ENCODE data around the gene BANK1.
"Not testable (repeated sequence)": the region's sequence is repeated elsewhere in the genome, so short reads cannot be mapped to it uniquely, and the experiment has no call there.

Gene BANK1

GRCh38 chr4:101870874-101871273, 80.3 kb downstream of the BANK1 start:
- no peaks in the 10 kb centered on the region for H3K36me3 Mint-ChIP-seq (ENCODE audit: insufficient read depth)
- H3K27me3 Mint-ChIP-seq: peaks cover 0 to 14% of the 10 kb centered on the region in 2 donors
- no peak overlapping the region for H3K4me3 Mint-ChIP-seq
- no peaks in the 10 kb centered on the region for H3K4me1 Mint-ChIP-seq (ENCODE audit: low read depth in 2 of 2)
- H3K27ac Mint-ChIP-seq: no peak overlapping the region
- no peaks in the 10 kb centered on the region for H3K9me3 Mint-ChIP-seq
- DNase-seq (no peak), ATAC-seq (replicated peaks) (no peak)

GRCh38 chr4:101871962-101872676, 81.6 kb downstream of the BANK1 start:
- no peak for DNase-seq
- peaks cover 0 to 14% of the 10 kb centered on the region in 2 donors for H3K27me3 Mint-ChIP-seq
- ATAC-seq (replicated peaks): no peak
- no peak overlapping the region for H3K4me3 Mint-ChIP-seq
- H3K9me3 Mint-ChIP-seq: peaks cover 0 to 3% of the 10 kb centered on the region in 2 donors
- H3K36me3 Mint-ChIP-seq (ENCODE audit: insufficient read depth): no peaks in the 10 kb centered on the region
- H3K27ac Mint-ChIP-seq: no peak overlapping the region
- no peaks in the 10 kb centered on the region for H3K4me1 Mint-ChIP-seq (ENCODE audit: low read depth in 2 of 2)

GRCh38 chr4:101885574-101885973, 95.0 kb downstream of the BANK1 start:
- Mint-ChIP-seq H3K27me3 (no peaks in the 10 kb centered on the region), H3K36me3 (ENCODE audit: insufficient read depth) (peaks cover 6% of the 10 kb centered on the region), H3K4me3 (no peak overlapping the region), H3K9me3 (peaks cover 0 to 8% of the 10 kb centered on the region in 2 donors), H3K4me1 (ENCODE audit: low read depth in 2 of 2) (no peaks in the 10 kb centered on the region), H3K27ac (no peak overlapping the region)
- no peak for ATAC-seq (replicated peaks)
- no peak for DNase-seq

- H3K36me3 Mint-ChIP-seq (ENCODE audit: insufficient read depth): peaks cover 6% of the 10 kb centered on the region
- no peak overlapping the region for H3K27ac Mint-ChIP-seq
- H3K4me1 Mint-ChIP-seq (ENCODE audit: low read depth in 2 of 2): no peaks in the 10 kb centered on the region
- peaks cover 0 to 8% of the 10 kb centered on the region in 2 donors for H3K9me3 Mint-ChIP-seq
- no peaks in the 10 kb centered on the region for H3K27me3 Mint-ChIP-seq
- H3K4me3 Mint-ChIP-seq: no peak overlapping the region
- DNase-seq (no peak), ATAC-seq (replicated peaks) (no peak)
Observed at GRCh38 chr4:101886826-101887225, 96.3 kb downstream of the BANK1 start.

- peaks cover 0 to 8% of the 10 kb centered on the region in 2 donors for H3K9me3 Mint-ChIP-seq
- ATAC-seq (replicated peaks) (no peak), DNase-seq (no peak)
- no peaks in the 10 kb centered on the region for H3K4me1 Mint-ChIP-seq (ENCODE audit: low read depth in 2 of 2)
- H3K27ac Mint-ChIP-seq: no peak overlapping the region
- H3K27me3 Mint-ChIP-seq: no peaks in the 10 kb centered on the region
- H3K36me3 Mint-ChIP-seq (ENCODE audit: insufficient read depth): peaks cover 6% of the 10 kb centered on the region
- no peak overlapping the region for H3K4me3 Mint-ChIP-seq
Observed at GRCh38 chr4:101888472-101888871, 97.9 kb downstream of the BANK1 start.

- not testable (repeated sequence) for H3K27me3 Mint-ChIP-seq; ATAC-seq (replicated peaks); H3K27ac Mint-ChIP-seq; DNase-seq; H3K36me3 Mint-ChIP-seq (ENCODE audit: insufficient read depth); H3K4me3 Mint-ChIP-seq; H3K9me3 Mint-ChIP-seq; H3K4me1 Mint-ChIP-seq (ENCODE audit: low read depth in 2 of 2)
Observed at GRCh38 chr4:101905527-101905926, 115.0 kb downstream of the BANK1 start.

GRCh38 chr4:101910786-101911373, 120.3 kb downstream of the BANK1 start:
- no peaks in the 10 kb centered on the region for H3K27me3 Mint-ChIP-seq
- peaks cover 0 to 4% of the 10 kb centered on the region in 2 donors for H3K9me3 Mint-ChIP-seq
- H3K4me1 Mint-ChIP-seq (ENCODE audit: low read depth in 2 of 2): no peaks in the 10 kb centered on the region
- ATAC-seq (replicated peaks) (no peak), DNase-seq (no peak)
- no peaks in the 10 kb centered on the region for H3K36me3 Mint-ChIP-seq (ENCODE audit: insufficient read depth)
- H3K4me3 Mint-ChIP-seq: no peak overlapping the region
- H3K27ac Mint-ChIP-seq: no peak overlapping the region

GRCh38 chr4:101911616-101912015, 121.1 kb downstream of the BANK1 start:
- Mint-ChIP-seq H3K4me1 (ENCODE audit: low read depth in 2 of 2) (no peaks in the 10 kb centered on the region), H3K4me3 (no peak overlapping the region), H3K27me3 (no peaks in the 10 kb centered on the region), H3K27ac (no peak overlapping the region), H3K36me3 (ENCODE audit: insufficient read depth) (no peaks in the 10 kb centered on the region), H3K9me3 (peaks cover 0 to 4% of the 10 kb centered on the region in 2 donors)
- ATAC-seq (replicated peaks) (no peak), DNase-seq (no peak)

- Mint-ChIP-seq H3K27me3 (no peaks in the 10 kb centered on the region), H3K27ac (no peak overlapping the region), H3K4me1 (ENCODE audit: low read depth in 2 of 2) (no peaks in the 10 kb centered on the region), H3K36me3 (ENCODE audit: insufficient read depth) (no peaks in the 10 kb centered on the region), H3K4me3 (no peak overlapping the region), H3K9me3 (peaks cover 0 to 1% of the 10 kb centered on the region in 2 donors)
- DNase-seq: no peak
- ATAC-seq (replicated peaks): no peak
Observed at GRCh38 chr4:101914761-101915160, 124.2 kb downstream of the BANK1 start.

GRCh38 chr4:101919373-101919977, 128.9 kb downstream of the BANK1 start:
- Mint-ChIP-seq H3K4me3 (no peak overlapping the region), H3K36me3 (ENCODE audit: insufficient read depth) (no peaks in the 10 kb centered on the region), H3K27ac (no peak overlapping the region), H3K4me1 (ENCODE audit: low read depth in 2 of 2) (no peaks in the 10 kb centered on the region), H3K9me3 (no peaks in the 10 kb centered on the region), H3K27me3 (no peaks in the 10 kb centered on the region)
- no peak for DNase-seq
- no peak for ATAC-seq (replicated peaks)

- Mint-ChIP-seq H3K4me1 (ENCODE audit: low read depth in 2 of 2) (no peaks in the 10 kb centered on the region), H3K36me3 (ENCODE audit: insufficient read depth) (no peaks in the 10 kb centered on the region), H3K9me3 (no peaks in the 10 kb centered on the region), H3K4me3 (no peak overlapping the region), H3K27ac (no peak overlapping the region), H3K27me3 (no peaks in the 10 kb centered on the region)
- DNase-seq (no peak), ATAC-seq (replicated peaks) (no peak)
Observed at GRCh38 chr4:101921370-101921769, 130.8 kb downstream of the BANK1 start.

GRCh38 chr4:101931619-101932018, 141.1 kb downstream of the BANK1 start:
- DNase-seq (no peak), ATAC-seq (replicated peaks) (no peak)
- no peak overlapping the region for H3K27ac Mint-ChIP-seq
- H3K4me1 Mint-ChIP-seq (ENCODE audit: low read depth in 2 of 2): no peaks in the 10 kb centered on the region
- H3K9me3 Mint-ChIP-seq: peaks cover 0 to 1% of the 10 kb centered on the region in 2 donors
- H3K4me3 Mint-ChIP-seq: no peak overlapping the region
- no peaks in the 10 kb centered on the region for H3K36me3 Mint-ChIP-seq (ENCODE audit: insufficient read depth)
- peaks cover 0 to 6% of the 10 kb centered on the region in 2 donors for H3K27me3 Mint-ChIP-seq

GRCh38 chr4:101933855-101934254, 143.3 kb downstream of the BANK1 start:
- no peaks in the 10 kb centered on the region for H3K4me1 Mint-ChIP-seq (ENCODE audit: low read depth in 2 of 2)
- no peaks in the 10 kb centered on the region for H3K36me3 Mint-ChIP-seq (ENCODE audit: insufficient read depth)
- ATAC-seq (replicated peaks) (no peak), DNase-seq (no peak)
- H3K27me3 Mint-ChIP-seq: no peaks in the 10 kb centered on the region
- no peak overlapping the region for H3K4me3 Mint-ChIP-seq
- H3K9me3 Mint-ChIP-seq: peaks cover 0 to 1% of the 10 kb centered on the region in 2 donors
- H3K27ac Mint-ChIP-seq: no peak overlapping the region

GRCh38 chr4:101938836-101939235, 148.3 kb downstream of the BANK1 start:
- no peak overlapping the region for H3K4me3 Mint-ChIP-seq
- H3K36me3 Mint-ChIP-seq (ENCODE audit: insufficient read depth): no peaks in the 10 kb centered on the region
- H3K4me1 Mint-ChIP-seq (ENCODE audit: low read depth in 2 of 2): no peaks in the 10 kb centered on the region
- DNase-seq: no peak
- no peaks in the 10 kb centered on the region for H3K27me3 Mint-ChIP-seq
- no peaks in the 10 kb centered on the region for H3K9me3 Mint-ChIP-seq
- no peak overlapping the region for H3K27ac Mint-ChIP-seq
- no peak for ATAC-seq (replicated peaks)
